Measurements from ENCODE around the gene PPP2CA. TPM values are rescaled to one million over a fixed set of nuclear protein-coding genes. Genes with fewer than 3 reads are reported as not detected.

PPP2CA gene
- total and polyA plus RNA-seq, 9 of the 15 experiments (the other 6 are each of a cell fraction or from before 2014, with no cell fraction given): 23.0 to 257 (median 109) TPM

DNA sequence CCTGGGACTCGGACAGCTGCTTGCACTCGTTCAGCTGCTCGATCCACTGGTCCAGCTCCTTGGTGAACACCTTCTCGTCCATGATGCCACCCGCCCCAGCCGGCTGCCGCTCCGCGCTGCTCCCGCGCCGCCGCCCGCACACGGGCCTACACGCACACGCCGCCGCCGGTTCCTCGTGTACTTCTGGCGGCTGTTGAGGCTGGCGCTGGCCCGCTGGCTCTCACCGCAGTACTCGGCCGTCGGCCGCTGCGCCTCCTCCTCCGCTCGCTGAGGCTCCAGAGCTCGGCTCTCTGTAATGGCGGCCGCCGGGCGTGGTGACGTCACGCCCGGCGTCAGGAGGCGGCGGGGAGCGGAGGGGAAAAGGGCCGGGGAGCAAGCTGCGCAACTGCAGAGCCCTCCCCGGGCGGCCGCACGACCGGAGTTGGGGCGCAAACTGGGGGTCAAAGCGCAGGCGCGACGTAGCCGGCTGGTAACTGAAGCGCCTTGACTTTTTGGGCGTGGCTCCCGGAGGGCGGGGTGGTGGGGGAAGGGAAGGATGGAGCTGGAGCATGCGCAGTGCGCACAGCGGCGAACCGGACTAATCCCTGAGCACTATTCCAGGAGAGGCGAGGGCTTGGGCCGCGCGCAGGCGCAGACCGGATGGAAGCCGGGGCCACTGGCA, at the start of gene PPP2CA (continued):
- peak; percentile 88 for TF ChIP-seq JUND (IDR thresholded peaks at IDR 0.05; ENCODE audit: borderline replicate concordance, low read depth, low read length)
- peak; percentile 43; the same call in 1 of the 3 replicates for TF ChIP-seq JUND (tag; IDR thresholded peaks at IDR 0.05; ENCODE audit: borderline replicate concordance, low read depth, low read length)
- TF ChIP-seq KAT8 (IDR thresholded peaks at IDR 0.05; ENCODE audit: low read depth): peak; percentile 73
- TF ChIP-seq NFXL1 (CRISPR knock-in tag; IDR thresholded peaks at IDR 0.05): no peak
- TF ChIP-seq CCNT2 (IDR thresholded peaks at IDR 0.05; ENCODE audit: borderline replicate concordance, extremely low read depth, insufficient read length, low read depth, low read length): peak; percentile 78
- TF ChIP-seq HLTF (IDR thresholded peaks at IDR 0.05): 0 out of 2 replicates have a peak, but pooled peaks have one; percentile 34
- TF ChIP-seq, protein P1, sequence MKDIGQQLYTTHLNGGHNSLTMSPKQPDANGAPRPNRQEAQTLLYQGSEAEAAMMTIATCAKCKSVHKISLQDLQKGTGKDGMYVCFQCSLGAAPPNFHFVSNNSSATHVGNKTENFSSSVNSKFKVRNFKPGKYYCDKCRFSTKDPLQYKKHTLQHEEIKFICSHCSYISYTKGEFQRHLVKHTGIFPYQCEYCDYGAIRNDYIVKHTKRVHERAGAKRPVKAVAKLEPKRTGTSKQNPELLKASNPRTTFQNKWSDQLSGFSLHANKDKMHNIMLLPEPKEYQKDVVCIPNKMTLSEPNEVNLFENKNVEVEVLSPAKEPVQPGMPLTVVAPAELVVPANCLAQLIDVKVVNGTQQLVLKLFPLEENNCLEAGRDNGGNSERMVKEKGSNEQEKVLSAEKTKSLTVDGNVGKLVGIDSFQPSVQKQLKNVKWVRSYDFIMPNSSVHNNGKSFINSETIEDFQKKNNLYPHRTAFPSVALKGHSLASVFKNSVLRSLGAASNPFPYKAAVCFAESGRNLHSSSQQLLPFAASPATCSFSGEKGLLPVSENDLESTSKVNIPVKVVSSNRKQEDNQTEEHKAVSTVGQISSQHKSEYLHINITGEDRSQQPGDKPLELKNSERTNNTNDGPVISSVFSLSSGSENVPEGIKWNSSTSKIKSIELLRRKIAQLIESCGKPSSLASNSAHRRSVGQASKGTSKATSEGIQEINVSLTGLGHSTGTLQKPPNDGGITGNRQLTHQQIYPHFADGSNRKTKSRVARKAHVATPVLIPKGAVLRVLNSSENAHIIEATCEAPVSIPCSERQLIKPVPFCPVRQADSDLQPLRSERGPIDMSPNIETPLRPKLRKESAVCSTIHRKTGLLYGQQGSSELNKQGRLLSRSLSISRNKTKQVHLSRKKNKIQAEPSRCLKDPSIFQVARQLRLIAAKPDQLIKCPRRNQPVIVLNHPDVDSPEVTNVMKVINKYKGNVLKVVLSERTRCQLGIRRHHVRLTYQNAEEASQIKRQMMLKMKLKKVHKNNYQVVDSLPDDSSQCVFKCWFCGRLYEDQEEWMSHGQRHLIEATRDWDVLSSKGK (CRISPR knock-in tag; IDR thresholded peaks at IDR 0.05): no peak
- TF ChIP-seq, protein P2, sequence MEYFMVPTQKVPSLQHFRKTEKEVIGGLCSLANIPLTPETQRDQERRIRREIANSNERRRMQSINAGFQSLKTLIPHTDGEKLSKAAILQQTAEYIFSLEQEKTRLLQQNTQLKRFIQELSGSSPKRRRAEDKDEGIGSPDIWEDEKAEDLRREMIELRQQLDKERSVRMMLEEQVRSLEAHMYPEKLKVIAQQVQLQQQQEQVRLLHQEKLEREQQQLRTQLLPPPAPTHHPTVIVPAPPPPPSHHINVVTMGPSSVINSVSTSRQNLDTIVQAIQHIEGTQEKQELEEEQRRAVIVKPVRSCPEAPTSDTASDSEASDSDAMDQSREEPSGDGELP (CRISPR knock-in tag; IDR thresholded peaks at IDR 0.05; ENCODE audit: borderline replicate concordance): peak; percentile 82
- no peak for TF ChIP-seq HMG20B (CRISPR knock-in tag; IDR thresholded peaks at IDR 0.05)
- no peak for TF ChIP-seq ZZZ3 (IDR thresholded peaks at IDR 0.05)
- no peak for TF ChIP-seq ZNF785 (CRISPR knock-in tag; IDR thresholded peaks at IDR 0.05)
- TF ChIP-seq CHD1 (IDR thresholded peaks at IDR 0.05; ENCODE audit: low read length): peak; percentile 14
- TF ChIP-seq, protein P3, sequence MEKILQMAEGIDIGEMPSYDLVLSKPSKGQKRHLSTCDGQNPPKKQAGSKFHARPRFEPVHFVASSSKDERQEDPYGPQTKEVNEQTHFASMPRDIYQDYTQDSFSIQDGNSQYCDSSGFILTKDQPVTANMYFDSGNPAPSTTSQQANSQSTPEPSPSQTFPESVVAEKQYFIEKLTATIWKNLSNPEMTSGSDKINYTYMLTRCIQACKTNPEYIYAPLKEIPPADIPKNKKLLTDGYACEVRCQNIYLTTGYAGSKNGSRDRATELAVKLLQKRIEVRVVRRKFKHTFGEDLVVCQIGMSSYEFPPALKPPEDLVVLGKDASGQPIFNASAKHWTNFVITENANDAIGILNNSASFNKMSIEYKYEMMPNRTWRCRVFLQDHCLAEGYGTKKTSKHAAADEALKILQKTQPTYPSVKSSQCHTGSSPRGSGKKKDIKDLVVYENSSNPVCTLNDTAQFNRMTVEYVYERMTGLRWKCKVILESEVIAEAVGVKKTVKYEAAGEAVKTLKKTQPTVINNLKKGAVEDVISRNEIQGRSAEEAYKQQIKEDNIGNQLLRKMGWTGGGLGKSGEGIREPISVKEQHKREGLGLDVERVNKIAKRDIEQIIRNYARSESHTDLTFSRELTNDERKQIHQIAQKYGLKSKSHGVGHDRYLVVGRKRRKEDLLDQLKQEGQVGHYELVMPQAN (IDR thresholded peaks at IDR 0.05; ENCODE audit: borderline replicate concordance): peak; percentile 63; the same call in 1 of the 2 replicates
- no peak for TF ChIP-seq SMARCA4 (IDR thresholded peaks at IDR 0.05)
- no peak for TF ChIP-seq ZFP1 (CRISPR knock-in tag; IDR thresholded peaks at IDR 0.05)
- TF ChIP-seq SIN3B (IDR thresholded peaks at IDR 0.05; ENCODE audit: low read depth): 0 out of 2 replicates have a peak, but pooled peaks have one; percentile 34
- TF ChIP-seq CBFB (CRISPR knock-in tag; IDR thresholded peaks at IDR 0.05): no peak
- TF ChIP-seq SIN3A (IDR thresholded peaks at IDR 0.05; ENCODE audit: borderline replicate concordance in 2 of 2, control insufficient read depth in 1 of 2, low read depth in 2 of 2, low read length in 2 of 2): peak; percentile 24 to 48; a peak in 2 of 4 replicates
- TF ChIP-seq, protein P4, sequence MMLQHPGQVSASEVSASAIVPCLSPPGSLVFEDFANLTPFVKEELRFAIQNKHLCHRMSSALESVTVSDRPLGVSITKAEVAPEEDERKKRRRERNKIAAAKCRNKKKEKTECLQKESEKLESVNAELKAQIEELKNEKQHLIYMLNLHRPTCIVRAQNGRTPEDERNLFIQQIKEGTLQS (IDR thresholded peaks at IDR 0.05): peak; percentile 98
- TF ChIP-seq, protein P4 (CRISPR knock-in tag; conservative IDR thresholded peaks at IDR 0.05): no peak; the same call in 1 of the 2 replicates
- TF ChIP-seq SMAD3 (CRISPR knock-in tag; conservative IDR thresholded peaks at IDR 0.05): no peak

Data from K562 (cell line).